Measurements from ENCODE around the gene KRT14. TPM values are rescaled to one million over a fixed set of nuclear protein-coding genes. Genes with fewer than 3 reads are reported as not detected.

KRT14 gene
- total and polyA plus RNA-seq, 12 donors, result 0.30 TPM; not detected in 11

DNA sequence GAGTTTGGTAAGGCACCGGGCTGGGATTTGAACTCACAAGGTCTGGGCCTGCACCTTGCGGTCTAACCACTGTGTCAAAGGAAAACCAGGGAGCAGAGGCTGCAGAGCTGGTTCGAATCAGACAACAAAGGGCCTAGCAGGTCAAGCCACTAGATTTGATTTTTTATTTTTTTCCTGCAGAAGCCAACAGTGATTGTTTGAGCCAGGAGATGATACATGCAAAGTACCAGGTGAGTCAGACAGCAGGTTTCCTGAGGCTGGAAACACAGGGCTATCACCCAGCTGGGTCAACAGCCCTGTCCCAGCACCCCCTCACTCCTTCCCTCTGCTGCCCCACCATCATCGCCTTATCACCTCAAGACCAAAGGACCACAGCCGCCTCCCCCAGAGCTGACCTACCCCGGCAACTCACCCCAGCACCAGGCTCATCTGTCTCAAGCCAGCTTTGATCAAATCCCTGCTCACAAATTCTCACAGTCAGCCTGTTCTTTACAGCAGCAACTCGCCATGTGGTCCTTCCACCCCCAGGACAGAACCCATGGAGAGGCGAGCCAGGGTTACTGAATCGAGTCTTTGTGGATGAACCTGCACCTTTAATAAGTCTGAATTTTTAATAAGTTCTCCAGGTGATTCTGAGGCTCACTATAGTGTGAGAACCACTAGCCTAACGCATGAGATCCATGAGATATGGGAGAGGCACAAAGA lies 45.6 kb downstream of the KRT14 start:
- Histone ChIP-seq H3K9me3 (no peaks in the 10 kb centered on the region), H3K4me3 (no peak overlapping the region), H3K27ac (no peak overlapping the region), H3K27me3 (peaks cover 0 to 23% (median 15%) of the 10 kb centered on the region in 7 donors), H3K4me1 (no peaks in the 10 kb centered on the region), H3K36me3 (no peaks in the 10 kb centered on the region)
- ATAC-seq, result no peak
- DNase-seq, result no peak
- WGBS, 2 donors, result 72 to 73% methylated on average over 10 of the region's 10 CpGs
- TF ChIP-seq, protein P1, sequence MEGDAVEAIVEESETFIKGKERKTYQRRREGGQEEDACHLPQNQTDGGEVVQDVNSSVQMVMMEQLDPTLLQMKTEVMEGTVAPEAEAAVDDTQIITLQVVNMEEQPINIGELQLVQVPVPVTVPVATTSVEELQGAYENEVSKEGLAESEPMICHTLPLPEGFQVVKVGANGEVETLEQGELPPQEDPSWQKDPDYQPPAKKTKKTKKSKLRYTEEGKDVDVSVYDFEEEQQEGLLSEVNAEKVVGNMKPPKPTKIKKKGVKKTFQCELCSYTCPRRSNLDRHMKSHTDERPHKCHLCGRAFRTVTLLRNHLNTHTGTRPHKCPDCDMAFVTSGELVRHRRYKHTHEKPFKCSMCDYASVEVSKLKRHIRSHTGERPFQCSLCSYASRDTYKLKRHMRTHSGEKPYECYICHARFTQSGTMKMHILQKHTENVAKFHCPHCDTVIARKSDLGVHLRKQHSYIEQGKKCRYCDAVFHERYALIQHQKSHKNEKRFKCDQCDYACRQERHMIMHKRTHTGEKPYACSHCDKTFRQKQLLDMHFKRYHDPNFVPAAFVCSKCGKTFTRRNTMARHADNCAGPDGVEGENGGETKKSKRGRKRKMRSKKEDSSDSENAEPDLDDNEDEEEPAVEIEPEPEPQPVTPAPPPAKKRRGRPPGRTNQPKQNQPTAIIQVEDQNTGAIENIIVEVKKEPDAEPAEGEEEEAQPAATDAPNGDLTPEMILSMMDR (IDR thresholded peaks at IDR 0.05), result no peak
- intact Hi-C loops (cut with DNase I), result loop anchor here in 4 of 10 donors (1.0 to 10.0 kb wide), 3 partner anchors 626 to 736 kb away; no protein-coding TSS in a partner anchor

DNA sequence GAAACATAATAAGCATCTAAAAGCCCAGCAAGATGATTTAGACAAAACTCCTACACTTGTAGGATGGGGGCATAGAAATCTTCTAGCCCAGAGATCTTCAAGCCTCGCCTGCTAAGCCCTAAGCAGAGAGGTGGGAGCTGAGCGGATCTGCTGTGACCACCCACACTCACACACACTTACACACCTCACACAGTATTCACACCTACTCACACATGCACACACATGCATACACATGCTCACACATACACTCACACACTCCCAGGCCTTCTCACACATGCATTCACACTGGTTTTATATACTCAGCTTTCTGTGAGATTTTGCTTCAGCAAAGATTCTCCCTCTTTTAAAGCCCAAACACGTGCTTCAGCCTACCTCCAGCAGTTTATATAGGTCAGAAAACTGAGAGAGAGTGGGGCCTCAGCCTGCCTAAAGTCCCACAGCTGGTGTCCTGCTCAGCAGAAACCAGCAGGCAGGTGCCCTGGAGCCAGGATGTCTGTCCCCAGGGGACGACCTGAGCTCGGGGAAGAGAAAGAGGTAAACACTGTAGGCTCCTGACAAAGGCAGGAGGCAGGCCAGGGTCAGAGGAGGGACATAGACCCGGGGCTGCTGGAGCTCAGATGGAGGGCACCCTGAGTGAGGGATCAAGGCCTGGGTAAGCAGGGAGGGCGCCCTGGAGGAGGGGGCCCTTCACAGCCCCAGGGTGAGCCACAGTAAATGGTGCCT lies 46.6 kb downstream of the KRT14 start:
- DNase-seq (no peak), ATAC-seq (no peak)
- no peak overlapping the region for H3K27ac ChIP-seq
- peaks cover 0 to 33% (median 24%) of the 10 kb centered on the region in 7 donors for H3K27me3 ChIP-seq
- H3K4me1 ChIP-seq, result no peaks in the 10 kb centered on the region
- no peaks in the 10 kb centered on the region for H3K36me3 ChIP-seq
- TF ChIP-seq, protein P1 (IDR thresholded peaks at IDR 0.05), result no peak
- H3K4me3 ChIP-seq, result no peak overlapping the region
- H3K9me3 ChIP-seq, result no peaks in the 10 kb centered on the region
- 66 to 69% methylated on average over 7 of the region's 7 CpGs for WGBS, 2 donors
- intact Hi-C loops (cut with DNase I), result loop anchor here in 3 of 10 donors (10.0 kb wide), 2 partner anchors 625 to 735 kb away; no protein-coding TSS in a partner anchor

DNA sequence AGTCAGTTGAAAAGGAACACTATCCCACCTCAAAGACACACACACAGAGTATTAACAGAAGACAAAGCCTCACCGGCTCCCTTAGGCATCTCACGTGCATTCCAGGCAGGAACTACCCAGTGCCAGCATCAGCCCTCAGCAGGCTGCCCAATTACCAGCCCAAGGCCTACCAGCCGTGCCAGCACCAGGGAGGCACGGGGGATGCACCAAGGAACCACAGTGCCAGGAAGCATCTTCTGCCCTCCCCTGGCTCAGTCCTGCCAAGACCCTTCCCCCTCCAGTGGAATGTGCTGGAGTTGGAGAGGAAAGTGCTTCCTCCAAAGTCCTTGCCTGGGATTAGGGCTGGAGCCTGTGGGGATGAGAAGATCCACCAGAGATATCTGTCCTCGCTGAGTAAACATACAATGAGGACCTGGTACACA lies 47.6 kb downstream of the KRT14 start:
- Histone ChIP-seq H3K27me3 (peaks cover 0 to 39% (median 27%) of the 10 kb centered on the region in 7 donors), H3K4me1 (no peaks in the 10 kb centered on the region), H3K27ac (no peak overlapping the region), H3K9me3 (no peaks in the 10 kb centered on the region), H3K36me3 (no peaks in the 10 kb centered on the region), H3K4me3 (no peak overlapping the region)
- WGBS, 2 donors, result 61 to 62% methylated on average over 5 of the region's 5 CpGs
- TF ChIP-seq, protein P1 (IDR thresholded peaks at IDR 0.05), result no peak
- intact Hi-C loops (cut with DNase I), result no loop called here
- ATAC-seq, result no peak
- DNase-seq, result no peak

DNA sequence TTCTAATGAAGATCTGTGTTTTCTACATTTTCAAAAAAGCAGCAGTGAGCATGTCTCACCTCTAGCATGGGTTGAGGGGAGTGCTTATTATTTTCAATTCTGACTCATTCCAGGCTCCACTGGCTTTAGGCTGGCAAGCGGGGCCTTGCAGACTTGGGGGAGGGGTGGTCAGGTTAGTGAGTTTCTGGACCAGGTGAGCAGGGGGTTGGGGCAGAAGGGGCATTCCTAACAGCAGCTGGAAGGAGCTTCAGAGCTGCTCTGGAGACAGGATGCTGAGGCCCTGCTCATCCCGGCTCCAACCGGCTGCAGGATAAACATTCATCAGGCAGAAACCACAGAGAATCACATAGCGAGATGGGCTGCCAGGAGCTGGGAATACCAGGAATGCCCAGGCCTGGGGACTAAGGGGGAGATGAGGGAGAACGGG lies 48.1 kb downstream of the KRT14 start:
- Histone ChIP-seq H3K4me1 (no peaks in the 10 kb centered on the region), H3K36me3 (no peaks in the 10 kb centered on the region), H3K27me3 (peaks cover 0 to 43% (median 32%) of the 10 kb centered on the region in 7 donors), H3K9me3 (no peaks in the 10 kb centered on the region), H3K27ac (no peak overlapping the region), H3K4me3 (no peak overlapping the region)
- intact Hi-C loops (cut with DNase I), result no loop called here
- TF ChIP-seq, protein P1 (IDR thresholded peaks at IDR 0.05), result no peak
- 61 to 64% methylated on average over 5 of the region's 5 CpGs for WGBS, 2 donors
- no peak for ATAC-seq
- DNase-seq, result no peak
